ENCODE results near the gene KRT74. TPM values are rescaled to one million over a fixed set of nuclear protein-coding genes. Genes with fewer than 3 reads are reported as not detected.

The KRT74 gene
- total and polyA plus RNA-seq, 2 of the 8 experiments (the other 6 are each of a cell fraction or from before 2014, with no cell fraction given) = not detected

DNA sequence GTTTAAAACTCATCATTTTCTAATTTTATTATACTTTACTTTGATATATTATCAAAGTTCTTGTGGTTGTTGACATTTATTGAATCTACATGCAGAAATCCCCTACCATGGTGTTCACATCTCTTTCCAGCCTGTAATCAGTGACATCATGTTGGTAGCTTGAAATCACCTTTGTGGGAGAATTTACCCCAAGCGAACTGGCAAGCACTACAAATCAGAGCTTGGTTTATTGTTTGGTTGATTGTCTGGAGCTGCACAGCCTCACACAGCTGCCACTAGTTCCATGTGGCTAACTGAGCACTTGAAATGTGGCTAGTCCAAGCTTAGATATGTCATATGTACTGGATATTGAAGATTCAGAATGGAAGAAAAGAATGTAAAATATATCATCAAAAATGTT is 38.1 kb downstream of the KRT74 start (continued):
- TF ChIP-seq CBX8 (IDR thresholded peaks at IDR 0.05; ENCODE audit: borderline replicate concordance, low read depth, low read length) (no peak), CHD1 (IDR thresholded peaks at IDR 0.05; ENCODE audit: low read depth, low read length) (no peak), NANOG (IDR thresholded peaks at IDR 0.05; ENCODE audit: insufficient read depth, low read depth, low read length, poor library complexity, severe bottlenecking) (no peak)
